Fibroblast of the aortic adventitia (primary cell): Measurements from ENCODE around the gene POU6F2. TPM values are rescaled to one million over a fixed set of nuclear protein-coding genes. Genes with fewer than 3 reads are reported as not detected.
"Not testable (repeated sequence)": the region's sequence is repeated elsewhere in the genome, so short reads cannot be mapped to it uniquely, and the experiment has no call there.

Source experiments
- DNase-seq: peaks from one replicate; pipeline ENCODE4 v3.0.0-alpha.2; 2010; ENCODE audit warnings: low read depth
- H3K4me3 ChIP-seq: 2 replicates; pipeline ENCODE4 v1.5.1; 2011; ENCODE audit warnings: low read depth, mild to moderate bottlenecking, control low read depth, low read length, moderate library complexity
- total RNA-seq: library from RNA; depleted of rRNA; stranded (reverse); fragments of >200 nt; gene quantifications from 2 replicates; pipeline ENCODE4 v1.2.3, GENCODE V29; 2012; ENCODE audit warnings: low replicate concordance
- TF ChIP-seq, protein P1 (sequence below): IDR thresholded peaks from 2 replicates; pipeline ENCODE4 v1.5.1; 2011; ENCODE audit warnings: mild to moderate bottlenecking, low read length, control low read depth, inconsistent platforms; ENCODE audit not compliant: insufficient read depth

POU6F2 gene
- total RNA-seq, 1 donor, result not detected

DNA sequence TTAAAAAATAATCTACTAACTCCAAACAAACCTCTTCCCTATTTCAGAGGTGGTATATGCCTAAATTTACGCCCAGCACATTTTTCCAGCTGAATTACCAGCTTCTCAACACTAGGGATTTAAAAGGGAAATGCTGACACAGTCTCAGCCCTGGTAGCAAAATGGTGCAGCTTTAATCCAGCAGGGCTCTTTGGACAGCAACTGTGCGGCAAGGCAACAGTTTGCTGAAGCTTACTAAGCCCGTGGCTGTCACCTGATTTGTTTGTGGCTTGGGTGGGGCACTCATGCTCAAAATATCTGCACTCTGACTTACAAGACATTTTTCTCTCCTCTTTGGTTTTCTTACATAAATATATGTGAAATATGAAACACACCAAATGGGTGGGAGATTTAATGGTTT, 206.7 kb downstream of the POU6F2 start:
- no peak overlapping the region for H3K4me3 ChIP-seq
- TF ChIP-seq, protein P1, sequence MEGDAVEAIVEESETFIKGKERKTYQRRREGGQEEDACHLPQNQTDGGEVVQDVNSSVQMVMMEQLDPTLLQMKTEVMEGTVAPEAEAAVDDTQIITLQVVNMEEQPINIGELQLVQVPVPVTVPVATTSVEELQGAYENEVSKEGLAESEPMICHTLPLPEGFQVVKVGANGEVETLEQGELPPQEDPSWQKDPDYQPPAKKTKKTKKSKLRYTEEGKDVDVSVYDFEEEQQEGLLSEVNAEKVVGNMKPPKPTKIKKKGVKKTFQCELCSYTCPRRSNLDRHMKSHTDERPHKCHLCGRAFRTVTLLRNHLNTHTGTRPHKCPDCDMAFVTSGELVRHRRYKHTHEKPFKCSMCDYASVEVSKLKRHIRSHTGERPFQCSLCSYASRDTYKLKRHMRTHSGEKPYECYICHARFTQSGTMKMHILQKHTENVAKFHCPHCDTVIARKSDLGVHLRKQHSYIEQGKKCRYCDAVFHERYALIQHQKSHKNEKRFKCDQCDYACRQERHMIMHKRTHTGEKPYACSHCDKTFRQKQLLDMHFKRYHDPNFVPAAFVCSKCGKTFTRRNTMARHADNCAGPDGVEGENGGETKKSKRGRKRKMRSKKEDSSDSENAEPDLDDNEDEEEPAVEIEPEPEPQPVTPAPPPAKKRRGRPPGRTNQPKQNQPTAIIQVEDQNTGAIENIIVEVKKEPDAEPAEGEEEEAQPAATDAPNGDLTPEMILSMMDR, result no peak
- DNase-seq, result no peak

- no peak for DNase-seq
- no peak overlapping the region for H3K4me3 ChIP-seq
- TF ChIP-seq, protein P1, result no peak
Measured at GRCh38 chr7:39186131-39186530, 208.4 kb downstream of the POU6F2 start.

DNA sequence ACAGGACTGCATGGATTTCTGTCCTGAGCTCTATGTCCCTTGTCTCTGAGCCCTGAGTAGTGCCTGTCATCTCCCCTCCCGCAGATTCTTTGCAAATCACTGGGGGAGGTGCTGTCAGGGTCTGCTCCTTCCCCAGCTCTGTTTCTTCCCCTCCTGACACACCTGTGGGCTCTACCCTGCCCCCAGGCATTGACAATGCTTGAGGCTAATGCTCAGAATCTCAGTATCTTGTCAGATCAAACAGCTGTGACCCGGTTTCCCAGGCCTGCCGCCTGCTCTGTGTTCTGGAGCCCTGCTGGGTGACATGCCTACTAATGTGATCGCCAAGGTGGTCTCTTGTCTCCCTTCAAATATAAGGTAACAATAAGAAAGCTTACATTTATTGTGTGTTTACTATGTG, 209.0 kb downstream of the POU6F2 start:
- TF ChIP-seq, protein P1, result no peak
- H3K4me3 ChIP-seq, result no peak overlapping the region
- DNase-seq, result no peak

DNA sequence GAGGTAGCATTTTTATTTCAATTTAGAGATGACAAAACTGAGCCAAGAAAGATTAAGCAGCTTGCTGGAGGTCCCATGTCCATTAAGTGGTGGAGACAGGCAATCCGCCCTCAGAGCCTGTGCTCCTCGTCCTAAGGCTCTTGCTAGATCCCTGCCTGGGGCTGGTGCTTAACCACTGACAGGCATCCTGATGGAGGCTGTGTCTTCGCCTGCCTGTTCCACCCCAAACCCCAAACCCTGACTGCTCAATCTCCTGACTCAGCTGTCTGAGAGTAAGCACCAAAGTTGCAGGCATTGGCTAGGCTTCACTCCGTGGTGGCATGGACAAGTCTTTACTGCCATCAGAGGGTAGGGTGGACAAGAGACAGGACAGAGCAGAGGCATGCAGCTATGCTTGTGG, 209.4 kb downstream of the POU6F2 start:
- TF ChIP-seq, protein P1, result no peak
- H3K4me3 ChIP-seq, result no peak overlapping the region
- DNase-seq, result no peak

- TF ChIP-seq, protein P1, result no peak
- DNase-seq, result no peak
- H3K4me3 ChIP-seq, result no peak overlapping the region
Measured at GRCh38 chr7:39192476-39192875, 214.8 kb downstream of the POU6F2 start.

- DNase-seq, H3K4me3 ChIP-seq: not testable (repeated sequence)
Measured at GRCh38 chr7:39194388-39194787, 216.7 kb downstream of the POU6F2 start.

GRCh38 chr7:39195967-39196366, 218.3 kb downstream of the POU6F2 start:
- TF ChIP-seq, protein P1, result no peak
- no peak for DNase-seq
- no peak overlapping the region for H3K4me3 ChIP-seq
